ENCODE data around the gene SHISA5. TPM values are rescaled to one million over a fixed set of nuclear protein-coding genes. Genes with fewer than 3 reads are reported as not detected.
A peak's percentile ranks its signal among the peaks of the same experiment; 100 is the strongest.
"Not testable (repeated sequence)": the region's sequence is repeated elsewhere in the genome, so short reads cannot be mapped to it uniquely, and the experiment has no call there.

Gene SHISA5
- total RNA-seq, 1 donor: 121 TPM

GRCh38 chr3:48535578-48535977 lies 31.6 kb upstream of the SHISA5 start:
- no peak for DNase-seq (ENCODE audit: low read depth)
- TF ChIP-seq CTCF (IDR thresholded peaks at IDR 0.05; ENCODE audit: insufficient read depth, low read depth, low read length): no peak

GRCh38 chr3:48532977-48533337 lies 29.0 kb upstream of the SHISA5 start:
- no peak for DNase-seq (ENCODE audit: low read depth)
- no peak for TF ChIP-seq CTCF (IDR thresholded peaks at IDR 0.05; ENCODE audit: insufficient read depth, low read depth, low read length)
- H3K4me3 ChIP-seq (ENCODE audit: low read depth, low read length): no peak overlapping the region

More at GRCh38 chr3:48535578-48535977, 31.6 kb upstream of the SHISA5 start:
- no peak overlapping the region for H3K4me3 ChIP-seq (ENCODE audit: low read depth, low read length)

- no peak overlapping the region for H3K4me3 ChIP-seq (ENCODE audit: low read depth, low read length)
- peak; percentile 14 for DNase-seq (ENCODE audit: low read depth)
- TF ChIP-seq CTCF (IDR thresholded peaks at IDR 0.05; ENCODE audit: insufficient read depth, low read depth, low read length): no peak
These were observed 28.4 kb upstream of the SHISA5 start for GRCh38 chr3:48532271-48532976.

GRCh38 chr3:48530701-48531100 lies 26.7 kb upstream of the SHISA5 start:
- DNase-seq (ENCODE audit: low read depth); H3K4me3 ChIP-seq (ENCODE audit: low read depth, low read length): not testable (repeated sequence)

- peak; percentile 49 for DNase-seq (ENCODE audit: low read depth)
- TF ChIP-seq CTCF (IDR thresholded peaks at IDR 0.05; ENCODE audit: insufficient read depth, low read depth, low read length): no peak
- no peak overlapping the region for H3K4me3 ChIP-seq (ENCODE audit: low read depth, low read length)
These were observed 24.8 kb upstream of the SHISA5 start for GRCh38 chr3:48528754-48529153.

GRCh38 chr3:48528048-48528447 lies 24.1 kb upstream of the SHISA5 start:
- TF ChIP-seq CTCF (IDR thresholded peaks at IDR 0.05; ENCODE audit: insufficient read depth, low read depth, low read length): no peak
- no peak for DNase-seq (ENCODE audit: low read depth)
- H3K4me3 ChIP-seq (ENCODE audit: low read depth, low read length): no peak overlapping the region

GRCh38 chr3:48524970-48525369 lies 21.0 kb upstream of the SHISA5 start:
- TF ChIP-seq CTCF (IDR thresholded peaks at IDR 0.05; ENCODE audit: insufficient read depth, low read depth, low read length): no peak
- H3K4me3 ChIP-seq (ENCODE audit: low read depth, low read length): no peak overlapping the region
- DNase-seq (ENCODE audit: low read depth): no peak

Measured in fibroblast of villous mesenchyme (primary cell).